GM23338 (cell line): ENCODE results near the gene CD226. TPM values are rescaled to one million over a fixed set of nuclear protein-coding genes. Genes with fewer than 3 reads are reported as not detected.

ENCODE experiments used
- ATAC-seq: fragments of 200-7000 bp; cut with Tn5 transposase; 3 replicates; pipeline ENCODE4 v1.9.1; 2020
- DNase-seq: peaks from one replicate; pipeline ENCODE4 v3.0.0-alpha.2; 2015; ENCODE audit warnings: low spot score
- H2AFZ ChIP-seq: fragments of 200-600 bp; sonication (generic); 2 replicates; pipeline ENCODE4 v1.8.0; 2016; ENCODE audit warnings: antibody characterized with exemption, mild to moderate bottlenecking, moderate library complexity
- H3F3A ChIP-seq: fragments of 200-600 bp; sonication (generic); replicated peaks from 2 replicates; pipeline ENCODE4 v1.8.0; 2017; ENCODE audit warnings: antibody characterized with exemption, mixed run types, low read depth
- H3K27ac ChIP-seq: fragments of 200-600 bp; sonication (generic); 2 replicates; pipeline ENCODE4 v1.6.1; 2016; ENCODE audit warnings: low read depth
- H3K27me3 ChIP-seq: fragments of 200-600 bp; sonication (generic); 2 replicates; pipeline ENCODE4 v1.8.0; 2016; ENCODE audit warnings: mild to moderate bottlenecking, mixed run types, moderate library complexity; ENCODE audit not compliant: insufficient read depth
- H3K36me3 ChIP-seq: fragments of 200-600 bp; sonication (generic); 2 replicates; pipeline ENCODE4 v1.8.0; 2016; ENCODE audit warnings: mild to moderate bottlenecking; ENCODE audit not compliant: insufficient read depth
- H3K4me1 ChIP-seq: fragments of 200-600 bp; sonication (generic); 2 replicates; pipeline ENCODE4 v1.8.0; 2016; ENCODE audit warnings: mild to moderate bottlenecking, moderate library complexity; ENCODE audit not compliant: insufficient read depth
- H3K4me2 ChIP-seq: fragments of 200-600 bp; sonication (generic); 2 replicates; pipeline ENCODE4 v1.7.1; 2017; ENCODE audit warnings: mixed run types
- H3K4me3 ChIP-seq: fragments of 200-600 bp; sonication (generic); 2 replicates; pipeline ENCODE4 v1.6.1; 2016; ENCODE audit warnings: mixed run types
- H3K79me2 ChIP-seq: fragments of 200-600 bp; sonication (generic); replicated peaks from 2 replicates; pipeline ENCODE4 v1.8.0; 2017; ENCODE audit warnings: mild to moderate bottlenecking; ENCODE audit not compliant: insufficient read depth
- H3K9me2 ChIP-seq: fragments of 200-600 bp; sonication (generic); 2 replicates; pipeline ENCODE4 v1.8.0; 2017; ENCODE audit not compliant: insufficient read depth
- H4K20me1 ChIP-seq: fragments of 200-600 bp; sonication (generic); replicated peaks from 2 replicates; pipeline ENCODE4 v1.8.0; 2017; ENCODE audit warnings: mild to moderate bottlenecking; ENCODE audit not compliant: insufficient read depth
- H3K27ac Mint-ChIP-seq: 2 replicates; pipeline ENCODE4 v1.8.0; 2020; ENCODE audit warnings: inconsistent platforms, mild to moderate bottlenecking, moderate library complexity, mixed read lengths
- H3K27me3 Mint-ChIP-seq: 3 replicates; pipeline ENCODE4 v1.8.0; 2022; ENCODE audit warnings: low read depth, mild to moderate bottlenecking, moderate library complexity, mixed read lengths, inconsistent platforms; ENCODE audit not compliant: insufficient read depth, poor library complexity
- H3K36me3 Mint-ChIP-seq: 3 replicates; pipeline ENCODE4 v1.8.0; 2021; ENCODE audit warnings: low read depth, mild to moderate bottlenecking, inconsistent platforms, moderate library complexity, mixed read lengths
- H3K4me1 Mint-ChIP-seq: 3 replicates; pipeline ENCODE4 v1.8.0; 2020; ENCODE audit warnings: mild to moderate bottlenecking, inconsistent platforms, mixed read lengths
- H3K4me3 Mint-ChIP-seq: 3 replicates; pipeline ENCODE4 v1.8.0; 2021; ENCODE audit warnings: moderate library complexity, mild to moderate bottlenecking, inconsistent platforms, mixed read lengths
- H3K9me3 Mint-ChIP-seq: 3 replicates; pipeline ENCODE4 v1.8.0; 2020; ENCODE audit warnings: moderate library complexity, mild to moderate bottlenecking, inconsistent platforms, mixed read lengths
- CREB1 ChIP-seq: fragments of 250-450 bp; sonication (Bioruptor Pico); IDR thresholded peaks from 2 replicates; pipeline ENCODE4 v1.5.0; 2020; ENCODE audit warnings: low read depth, mild to moderate bottlenecking, moderate library complexity
- CTCF ChIP-seq, 2 experiments: fragments of 200-600 bp in 1 of 2; sonication (generic) in 1 of 2; conservative IDR thresholded peaks; 2 replicates each; pipeline versions ENCODE4 v1.5.1 to v1.6.1; 2016 to 2017; ENCODE audit warnings: antibody characterized with exemption in 2 of 2, low read depth in 2 of 2, mild to moderate bottlenecking in 2 of 2, moderate library complexity in 1 of 2
- ETS1 ChIP-seq: IDR thresholded peaks from 2 replicates; pipeline ENCODE4 v1.6.1; 2016; ENCODE audit warnings: antibody characterized with exemption
- EZH2 ChIP-seq: fragments of 200-600 bp; sonication (generic); IDR thresholded peaks from one replicate; pipeline ENCODE4 v1.8.0; 2017; ENCODE audit warnings: antibody characterized with exemption, mild to moderate bottlenecking, low read depth; ENCODE audit not compliant: unreplicated experiment
- EZH2phosphoT487 ChIP-seq: fragments of 200-600 bp; sonication (generic); IDR thresholded peaks from one replicate; pipeline ENCODE4 v1.8.1; 2018; ENCODE audit warnings: antibody characterized with exemption; ENCODE audit not compliant: unreplicated experiment
- JUNB ChIP-seq: IDR thresholded peaks from one replicate; pipeline ENCODE4 v1.6.1; 2016; ENCODE audit warnings: antibody characterized with exemption; ENCODE audit not compliant: unreplicated experiment
- NANOG ChIP-seq: IDR thresholded peaks from 2 replicates; pipeline ENCODE4 v1.6.1; 2016; ENCODE audit warnings: antibody characterized with exemption, borderline replicate concordance
- POLR2AphosphoS5 ChIP-seq: IDR thresholded peaks from 2 replicates; pipeline ENCODE4 v1.6.1; 2016; ENCODE audit warnings: antibody characterized with exemption, low read depth
- STAT1 ChIP-seq: IDR thresholded peaks from one replicate; pipeline ENCODE4 v1.6.1; 2016; ENCODE audit warnings: antibody characterized with exemption; ENCODE audit not compliant: unreplicated experiment
- ZNF114 ChIP-seq: fragments of 250-450 bp; sonication (Bioruptor Pico); IDR thresholded peaks from 2 replicates; pipeline ENCODE4 v1.5.0; 2020; ENCODE audit warnings: mild to moderate bottlenecking, moderate library complexity
- ZNF331 ChIP-seq: fragments of 250-450 bp; sonication (Bioruptor Pico); IDR thresholded peaks from 2 replicates; pipeline ENCODE4 v1.5.0; 2020; ENCODE audit warnings: low read depth, mild to moderate bottlenecking, moderate library complexity
- polyA plus RNA-seq: library from polyadenylated mRNA; unstranded; fragments of >200 nt; fragmentation: Nextera tagmentation; extraction: Ambion mirVana; gene quantifications from 2 replicates; pipeline ENCODE4 v1.2.1, GENCODE V29; 2016
- total RNA-seq: library from RNA; depleted of rRNA; stranded (reverse); fragments of >200 nt; shearing (Covaris generic); gene quantifications from 2 replicates; pipeline ENCODE4 v1.2.3, GENCODE V29; 2014
- TF ChIP-seq, protein P1 (sequence below): fragments of 250-450 bp; sonication (Bioruptor Pico); IDR thresholded peaks from 2 replicates; pipeline ENCODE4 v1.5.0; 2020; ENCODE audit warnings: mild to moderate bottlenecking, moderate library complexity
- TF ChIP-seq, protein P2 (sequence below): IDR thresholded peaks from one replicate; pipeline ENCODE4 v1.6.1; 2018; ENCODE audit warnings: antibody characterized with exemption; ENCODE audit not compliant: unreplicated experiment

Gene CD226
- total and polyA plus RNA-seq, 2 experiments from 2014 or later: not detected

- H4K20me1 ChIP-seq: no peaks in the 10 kb centered on the region
- no peak overlapping the region for H3K4me3 Mint-ChIP-seq
- H3F3A ChIP-seq: no peaks in the 10 kb centered on the region
- no peak overlapping the region for H3K4me2 ChIP-seq
- no peak overlapping the region for H3K27ac Mint-ChIP-seq
- H3K4me1 ChIP-seq: no peaks in the 10 kb centered on the region
- no peak overlapping the region for H3K27ac ChIP-seq
- H3K36me3 Mint-ChIP-seq: no peaks in the 10 kb centered on the region; the same call in 2 of the 3 replicates
- no peaks in the 10 kb centered on the region for H3K79me2 ChIP-seq
- H3K9me2 ChIP-seq: 0 out of 2 replicates have a peak, but pooled peaks cover 4% of the 10 kb centered on the region
- no peak overlapping the region for H2AFZ ChIP-seq
- ATAC-seq: no peak
- no peak overlapping the region for H3K4me3 ChIP-seq
- H3K4me1 Mint-ChIP-seq: no peaks in the 10 kb centered on the region
- peaks cover 13% of the 10 kb centered on the region; the same call in 2 of the 3 replicates for H3K9me3 Mint-ChIP-seq
- peaks cover 3% of the 10 kb centered on the region for H3K27me3 Mint-ChIP-seq
- H3K27me3 ChIP-seq: no peaks in the 10 kb centered on the region
- TF ChIP-seq ETS1: no peak
- TF ChIP-seq CTCF (conservative IDR thresholded peaks at IDR 0.05; ENCODE audit: low read depth in 2 of 2): no peak
- TF ChIP-seq STAT1: no peak
- TF ChIP-seq ZNF331 (CRISPR knock-in tag): no peak
- no peak for TF ChIP-seq NANOG
- TF ChIP-seq POLR2AphosphoS5: no peak
- no peak for TF ChIP-seq CREB1 (CRISPR knock-in tag)
- TF ChIP-seq ZNF114: no peak
- TF ChIP-seq, protein P1, sequence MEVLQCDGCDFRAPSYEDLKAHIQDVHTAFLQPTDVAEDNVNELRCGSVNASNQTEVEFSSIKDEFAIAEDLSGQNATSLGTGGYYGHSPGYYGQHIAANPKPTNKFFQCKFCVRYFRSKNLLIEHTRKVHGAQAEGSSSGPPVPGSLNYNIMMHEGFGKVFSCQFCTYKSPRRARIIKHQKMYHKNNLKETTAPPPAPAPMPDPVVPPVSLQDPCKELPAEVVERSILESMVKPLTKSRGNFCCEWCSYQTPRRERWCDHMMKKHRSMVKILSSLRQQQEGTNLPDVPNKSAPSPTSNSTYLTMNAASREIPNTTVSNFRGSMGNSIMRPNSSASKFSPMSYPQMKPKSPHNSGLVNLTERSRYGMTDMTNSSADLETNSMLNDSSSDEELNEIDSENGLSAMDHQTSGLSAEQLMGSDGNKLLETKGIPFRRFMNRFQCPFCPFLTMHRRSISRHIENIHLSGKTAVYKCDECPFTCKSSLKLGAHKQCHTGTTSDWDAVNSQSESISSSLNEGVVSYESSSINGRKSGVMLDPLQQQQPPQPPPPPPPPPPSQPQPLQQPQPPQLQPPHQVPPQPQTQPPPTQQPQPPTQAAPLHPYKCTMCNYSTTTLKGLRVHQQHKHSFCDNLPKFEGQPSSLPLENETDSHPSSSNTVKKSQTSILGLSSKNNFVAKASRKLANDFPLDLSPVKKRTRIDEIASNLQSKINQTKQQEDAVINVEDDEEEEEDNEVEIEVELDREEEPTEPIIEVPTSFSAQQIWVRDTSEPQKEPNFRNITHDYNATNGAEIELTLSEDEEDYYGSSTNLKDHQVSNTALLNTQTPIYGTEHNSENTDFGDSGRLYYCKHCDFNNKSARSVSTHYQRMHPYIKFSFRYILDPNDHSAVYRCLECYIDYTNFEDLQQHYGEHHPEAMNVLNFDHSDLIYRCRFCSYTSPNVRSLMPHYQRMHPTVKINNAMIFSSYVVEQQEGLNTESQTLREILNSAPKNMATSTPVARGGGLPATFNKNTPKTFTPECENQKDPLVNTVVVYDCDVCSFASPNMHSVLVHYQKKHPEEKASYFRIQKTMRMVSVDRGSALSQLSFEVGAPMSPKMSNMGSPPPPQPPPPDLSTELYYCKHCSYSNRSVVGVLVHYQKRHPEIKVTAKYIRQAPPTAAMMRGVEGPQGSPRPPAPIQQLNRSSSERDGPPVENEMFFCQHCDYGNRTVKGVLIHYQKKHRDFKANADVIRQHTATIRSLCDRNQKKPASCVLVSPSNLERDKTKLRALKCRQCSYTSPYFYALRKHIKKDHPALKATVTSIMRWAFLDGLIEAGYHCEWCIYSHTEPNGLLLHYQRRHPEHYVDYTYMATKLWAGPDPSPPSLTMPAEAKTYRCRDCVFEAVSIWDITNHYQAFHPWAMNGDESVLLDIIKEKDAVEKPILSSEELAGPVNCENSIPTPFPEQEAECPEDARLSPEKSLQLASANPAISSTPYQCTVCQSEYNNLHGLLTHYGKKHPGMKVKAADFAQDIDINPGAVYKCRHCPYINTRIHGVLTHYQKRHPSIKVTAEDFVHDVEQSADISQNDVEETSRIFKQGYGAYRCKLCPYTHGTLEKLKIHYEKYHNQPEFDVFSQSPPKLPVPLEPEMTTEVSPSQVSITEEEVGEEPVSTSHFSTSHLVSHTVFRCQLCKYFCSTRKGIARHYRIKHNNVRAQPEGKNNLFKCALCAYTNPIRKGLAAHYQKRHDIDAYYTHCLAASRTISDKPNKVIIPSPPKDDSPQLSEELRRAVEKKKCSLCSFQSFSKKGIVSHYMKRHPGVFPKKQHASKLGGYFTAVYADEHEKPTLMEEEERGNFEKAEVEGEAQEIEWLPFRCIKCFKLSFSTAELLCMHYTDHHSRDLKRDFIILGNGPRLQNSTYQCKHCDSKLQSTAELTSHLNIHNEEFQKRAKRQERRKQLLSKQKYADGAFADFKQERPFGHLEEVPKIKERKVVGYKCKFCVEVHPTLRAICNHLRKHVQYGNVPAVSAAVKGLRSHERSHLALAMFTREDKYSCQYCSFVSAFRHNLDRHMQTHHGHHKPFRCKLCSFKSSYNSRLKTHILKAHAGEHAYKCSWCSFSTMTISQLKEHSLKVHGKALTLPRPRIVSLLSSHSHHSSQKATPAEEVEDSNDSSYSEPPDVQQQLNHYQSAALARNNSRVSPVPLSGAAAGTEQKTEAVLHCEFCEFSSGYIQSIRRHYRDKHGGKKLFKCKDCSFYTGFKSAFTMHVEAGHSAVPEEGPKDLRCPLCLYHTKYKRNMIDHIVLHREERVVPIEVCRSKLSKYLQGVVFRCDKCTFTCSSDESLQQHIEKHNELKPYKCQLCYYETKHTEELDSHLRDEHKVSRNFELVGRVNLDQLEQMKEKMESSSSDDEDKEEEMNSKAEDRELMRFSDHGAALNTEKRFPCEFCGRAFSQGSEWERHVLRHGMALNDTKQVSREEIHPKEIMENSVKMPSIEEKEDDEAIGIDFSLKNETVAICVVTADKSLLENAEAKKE (CRISPR knock-in tag): no peak
- no peak for TF ChIP-seq JUNB
- no peak for TF ChIP-seq EZH2
- TF ChIP-seq, protein P2, sequence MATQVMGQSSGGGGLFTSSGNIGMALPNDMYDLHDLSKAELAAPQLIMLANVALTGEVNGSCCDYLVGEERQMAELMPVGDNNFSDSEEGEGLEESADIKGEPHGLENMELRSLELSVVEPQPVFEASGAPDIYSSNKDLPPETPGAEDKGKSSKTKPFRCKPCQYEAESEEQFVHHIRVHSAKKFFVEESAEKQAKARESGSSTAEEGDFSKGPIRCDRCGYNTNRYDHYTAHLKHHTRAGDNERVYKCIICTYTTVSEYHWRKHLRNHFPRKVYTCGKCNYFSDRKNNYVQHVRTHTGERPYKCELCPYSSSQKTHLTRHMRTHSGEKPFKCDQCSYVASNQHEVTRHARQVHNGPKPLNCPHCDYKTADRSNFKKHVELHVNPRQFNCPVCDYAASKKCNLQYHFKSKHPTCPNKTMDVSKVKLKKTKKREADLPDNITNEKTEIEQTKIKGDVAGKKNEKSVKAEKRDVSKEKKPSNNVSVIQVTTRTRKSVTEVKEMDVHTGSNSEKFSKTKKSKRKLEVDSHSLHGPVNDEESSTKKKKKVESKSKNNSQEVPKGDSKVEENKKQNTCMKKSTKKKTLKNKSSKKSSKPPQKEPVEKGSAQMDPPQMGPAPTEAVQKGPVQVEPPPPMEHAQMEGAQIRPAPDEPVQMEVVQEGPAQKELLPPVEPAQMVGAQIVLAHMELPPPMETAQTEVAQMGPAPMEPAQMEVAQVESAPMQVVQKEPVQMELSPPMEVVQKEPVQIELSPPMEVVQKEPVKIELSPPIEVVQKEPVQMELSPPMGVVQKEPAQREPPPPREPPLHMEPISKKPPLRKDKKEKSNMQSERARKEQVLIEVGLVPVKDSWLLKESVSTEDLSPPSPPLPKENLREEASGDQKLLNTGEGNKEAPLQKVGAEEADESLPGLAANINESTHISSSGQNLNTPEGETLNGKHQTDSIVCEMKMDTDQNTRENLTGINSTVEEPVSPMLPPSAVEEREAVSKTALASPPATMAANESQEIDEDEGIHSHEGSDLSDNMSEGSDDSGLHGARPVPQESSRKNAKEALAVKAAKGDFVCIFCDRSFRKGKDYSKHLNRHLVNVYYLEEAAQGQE: no peak
- no peak for TF ChIP-seq EZH2phosphoT487
- H3K36me3 ChIP-seq: no peaks in the 10 kb centered on the region
- no peak for DNase-seq
These were observed 127.1 kb downstream of the CD226 start for GRCh38 chr18:69820538-69820937.
